OCI-LY7 (cell line): Measurements from ENCODE around the gene SLC12A8.

Experiments
- EZH2phosphoT487 ChIP-seq: fragments of 200-600 bp; sonication (generic); IDR thresholded peaks from 2 replicates; pipeline ENCODE4 v1.6.1; 2018; ENCODE audit warnings: low read depth, borderline replicate concordance, mild to moderate bottlenecking, mixed run types, antibody characterized with exemption, low read length, moderate library complexity, mixed read lengths
- TF ChIP-seq, protein P1 (sequence below): fragments of 200-600 bp; sonication (generic); conservative IDR thresholded peaks from 2 replicates; pipeline ENCODE4 v1.5.1; 2014; ENCODE audit warnings: mild to moderate bottlenecking, antibody characterized with exemption, low read length, moderate library complexity, mixed read lengths

DNA sequence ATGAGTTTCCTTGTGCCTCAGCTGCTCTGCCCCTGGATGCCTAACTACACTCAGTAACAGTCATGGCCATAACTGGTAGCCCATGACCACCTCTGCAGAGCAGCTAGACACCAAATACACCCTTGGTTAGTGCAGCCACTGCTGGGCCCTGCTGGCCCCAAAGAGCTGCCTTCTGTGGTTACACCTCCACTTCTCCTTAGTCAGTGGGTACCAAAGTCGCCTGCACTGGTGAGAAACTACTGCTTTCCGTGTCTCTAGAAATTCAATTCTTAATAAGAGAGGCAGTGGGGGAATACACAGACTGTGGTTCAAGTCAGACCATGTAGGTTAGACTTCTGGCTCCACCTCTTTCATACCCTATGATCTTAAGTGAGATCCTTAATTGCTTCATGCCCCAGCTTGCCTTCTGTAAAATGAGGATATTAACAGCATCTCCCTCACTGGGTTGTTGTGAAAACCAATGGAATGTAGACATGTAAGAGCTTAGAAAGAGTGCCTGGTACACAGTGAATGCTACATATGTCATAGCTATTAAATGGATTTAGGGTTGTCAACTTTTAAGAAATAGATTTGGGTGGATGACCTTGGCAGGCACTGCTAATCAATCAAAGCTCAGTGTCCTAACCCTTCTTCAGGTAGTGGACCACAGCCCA, 174.9 kb downstream of the SLC12A8 start:
- TF ChIP-seq, protein P1, sequence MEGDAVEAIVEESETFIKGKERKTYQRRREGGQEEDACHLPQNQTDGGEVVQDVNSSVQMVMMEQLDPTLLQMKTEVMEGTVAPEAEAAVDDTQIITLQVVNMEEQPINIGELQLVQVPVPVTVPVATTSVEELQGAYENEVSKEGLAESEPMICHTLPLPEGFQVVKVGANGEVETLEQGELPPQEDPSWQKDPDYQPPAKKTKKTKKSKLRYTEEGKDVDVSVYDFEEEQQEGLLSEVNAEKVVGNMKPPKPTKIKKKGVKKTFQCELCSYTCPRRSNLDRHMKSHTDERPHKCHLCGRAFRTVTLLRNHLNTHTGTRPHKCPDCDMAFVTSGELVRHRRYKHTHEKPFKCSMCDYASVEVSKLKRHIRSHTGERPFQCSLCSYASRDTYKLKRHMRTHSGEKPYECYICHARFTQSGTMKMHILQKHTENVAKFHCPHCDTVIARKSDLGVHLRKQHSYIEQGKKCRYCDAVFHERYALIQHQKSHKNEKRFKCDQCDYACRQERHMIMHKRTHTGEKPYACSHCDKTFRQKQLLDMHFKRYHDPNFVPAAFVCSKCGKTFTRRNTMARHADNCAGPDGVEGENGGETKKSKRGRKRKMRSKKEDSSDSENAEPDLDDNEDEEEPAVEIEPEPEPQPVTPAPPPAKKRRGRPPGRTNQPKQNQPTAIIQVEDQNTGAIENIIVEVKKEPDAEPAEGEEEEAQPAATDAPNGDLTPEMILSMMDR: no peak
- no peak for TF ChIP-seq EZH2phosphoT487
